Stimulated activated naive B cell treated with anti-CD40 and anti-IgM and Interleukin-4, amounts not matched to agents 10 μg/mL and 1 μg/mL and 100 μg/mL, for 72 hours (primary cell): ENCODE results near the gene NCKAP5.

Experiments
- ATAC-seq, 2 donors: fragments of 150-1000 bp; cut with Tn5 transposase; replicated peaks; 2 replicates each; pipeline ENCODE4 v1.10.0; 2021; ENCODE audit warnings: moderate library complexity in 1 of 2
- DNase-seq: peaks from one replicate; pipeline ENCODE4 v3.0.0; 2021
- H3K27ac Mint-ChIP-seq: one replicate; pipeline ENCODE4 v1.8.0; 2022; ENCODE audit warnings: mild to moderate bottlenecking, mixed read lengths
- H3K27me3 Mint-ChIP-seq, 2 donors: one replicate each; pipeline ENCODE4 v1.8.0; 2022; ENCODE audit warnings: mixed read lengths in 2 of 2
- H3K36me3 Mint-ChIP-seq, 2 donors: one replicate each; pipeline ENCODE4 v1.8.0; 2022; ENCODE audit warnings: mixed read lengths in 2 of 2, mild to moderate bottlenecking in 1 of 2
- H3K4me1 Mint-ChIP-seq, 2 donors: one replicate each; pipeline ENCODE4 v1.8.0; 2022; ENCODE audit warnings: mixed read lengths in 2 of 2, mild to moderate bottlenecking in 1 of 2
- H3K4me3 Mint-ChIP-seq, 2 donors: one replicate each; pipeline ENCODE4 v1.8.0; 2022; ENCODE audit warnings: mild to moderate bottlenecking in 2 of 2, mixed read lengths in 2 of 2, moderate library complexity in 1 of 2
- H3K9me3 Mint-ChIP-seq, 2 donors: one replicate each; pipeline ENCODE4 v1.8.0; 2022; ENCODE audit warnings: mixed read lengths in 2 of 2, mild to moderate bottlenecking in 1 of 2

The NCKAP5 gene

GRCh38 chr2:133194777-133195335, 373.4 kb downstream of the NCKAP5 start:
- no peaks in the 10 kb centered on the region for H3K27me3 Mint-ChIP-seq
- H3K36me3 Mint-ChIP-seq, result no peaks in the 10 kb centered on the region
- DNase-seq (no peak), ATAC-seq (no peak)
- H3K9me3 Mint-ChIP-seq, result peaks cover 0 to 10% of the 10 kb centered on the region in 2 donors
- H3K4me3 Mint-ChIP-seq, result no peak overlapping the region
- no peak overlapping the region for H3K27ac Mint-ChIP-seq
- H3K4me1 Mint-ChIP-seq, result no peaks in the 10 kb centered on the region

- peaks cover 0 to 10% of the 10 kb centered on the region in 2 donors for H3K9me3 Mint-ChIP-seq
These were observed 374.0 kb downstream of the NCKAP5 start for GRCh38 chr2:133194362-133194655.

GRCh38 chr2:133193544-133194361, 374.5 kb downstream of the NCKAP5 start:
- H3K9me3 Mint-ChIP-seq, result peaks cover 0 to 11% of the 10 kb centered on the region in 2 donors
- no peak overlapping the region for H3K4me3 Mint-ChIP-seq
- no peak for DNase-seq
- H3K27me3 Mint-ChIP-seq, result peaks cover 0 to 2% of the 10 kb centered on the region in 2 donors
- H3K36me3 Mint-ChIP-seq, result no peaks in the 10 kb centered on the region
- ATAC-seq, result no peak
- no peaks in the 10 kb centered on the region for H3K4me1 Mint-ChIP-seq
- H3K27ac Mint-ChIP-seq, result no peak overlapping the region

More at GRCh38 chr2:133194362-133194655, 374.0 kb downstream of the NCKAP5 start:
- Mint-ChIP-seq H3K36me3 (no peaks in the 10 kb centered on the region), H3K27ac (no peak overlapping the region), H3K4me1 (no peaks in the 10 kb centered on the region), H3K27me3 (no peaks in the 10 kb centered on the region), H3K4me3 (no peak overlapping the region)
- ATAC-seq (no peak), DNase-seq (no peak)

- no peak for DNase-seq
- H3K9me3 Mint-ChIP-seq, result peaks cover 6 to 11% of the 10 kb centered on the region in 2 donors
- no peaks in the 10 kb centered on the region for H3K36me3 Mint-ChIP-seq
These were observed 376.2 kb downstream of the NCKAP5 start for GRCh38 chr2:133192028-133192427.

DNA sequence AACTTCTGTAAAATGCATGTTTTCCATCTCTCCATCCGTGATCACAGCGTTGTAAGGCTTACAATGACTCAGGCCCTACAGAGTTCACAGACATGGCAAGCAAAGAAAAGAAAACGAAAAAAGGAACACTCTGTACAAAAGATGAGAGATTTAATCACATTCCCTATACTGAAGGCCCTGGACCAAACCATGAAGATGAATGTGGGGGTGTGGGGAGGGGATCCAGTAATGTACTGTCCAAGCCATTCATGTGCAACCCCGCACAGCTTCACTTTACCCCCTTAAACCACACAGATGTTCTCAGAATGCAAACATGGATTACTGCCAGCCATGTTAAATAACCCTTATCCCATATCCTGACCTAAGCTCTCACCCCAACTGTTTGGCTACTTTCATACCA, 391.1 kb downstream of the NCKAP5 start:
- peaks cover 4 to 14% of the 10 kb centered on the region in 2 donors for H3K27me3 Mint-ChIP-seq
- H3K36me3 Mint-ChIP-seq, result no peaks in the 10 kb centered on the region
- no peaks in the 10 kb centered on the region for H3K4me1 Mint-ChIP-seq
- DNase-seq, result no peak
- H3K9me3 Mint-ChIP-seq, result no peaks in the 10 kb centered on the region
- no peak overlapping the region for H3K27ac Mint-ChIP-seq
- no peak for ATAC-seq
- H3K4me3 Mint-ChIP-seq, result no peak overlapping the region

More at GRCh38 chr2:133192028-133192427, 376.2 kb downstream of the NCKAP5 start:
- ATAC-seq, result no peak
- no peak overlapping the region for H3K4me3 Mint-ChIP-seq
- peaks cover 0 to 9% of the 10 kb centered on the region in 2 donors for H3K27me3 Mint-ChIP-seq
- H3K27ac Mint-ChIP-seq, result no peak overlapping the region
- H3K4me1 Mint-ChIP-seq, result no peaks in the 10 kb centered on the region

DNA sequence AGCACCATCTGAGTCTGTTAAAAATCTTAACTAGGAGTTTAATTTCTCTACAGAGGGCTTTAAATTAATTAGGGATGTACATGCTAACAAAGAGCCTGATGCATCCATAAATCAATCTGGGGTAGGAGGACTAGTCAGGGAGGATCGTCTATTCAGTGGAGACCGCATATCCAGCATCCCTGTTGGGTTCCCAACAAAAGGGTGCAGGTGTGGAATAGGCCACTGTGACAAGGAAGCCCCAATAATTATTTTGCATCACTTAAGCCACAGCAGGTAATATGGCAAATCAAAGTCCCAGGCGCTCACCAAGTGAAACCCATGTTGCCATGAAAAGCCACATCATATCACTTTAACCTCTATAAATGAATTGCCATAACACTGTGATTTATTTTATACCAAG, 392.3 kb downstream of the NCKAP5 start:
- ATAC-seq (no peak), DNase-seq (no peak)
- Mint-ChIP-seq H3K9me3 (no peaks in the 10 kb centered on the region), H3K4me3 (no peak overlapping the region), H3K4me1 (no peaks in the 10 kb centered on the region), H3K27me3 (peaks cover 4 to 14% of the 10 kb centered on the region in 2 donors), H3K27ac (no peak overlapping the region), H3K36me3 (no peaks in the 10 kb centered on the region)

GRCh38 chr2:133173224-133173623, 395.0 kb downstream of the NCKAP5 start:
- Mint-ChIP-seq H3K4me3 (no peak overlapping the region), H3K9me3 (no peaks in the 10 kb centered on the region), H3K27me3 (peaks cover 4 to 26% of the 10 kb centered on the region in 2 donors), H3K36me3 (no peaks in the 10 kb centered on the region), H3K4me1 (no peaks in the 10 kb centered on the region), H3K27ac (no peak overlapping the region)
- ATAC-seq (no peak), DNase-seq (no peak)

DNA sequence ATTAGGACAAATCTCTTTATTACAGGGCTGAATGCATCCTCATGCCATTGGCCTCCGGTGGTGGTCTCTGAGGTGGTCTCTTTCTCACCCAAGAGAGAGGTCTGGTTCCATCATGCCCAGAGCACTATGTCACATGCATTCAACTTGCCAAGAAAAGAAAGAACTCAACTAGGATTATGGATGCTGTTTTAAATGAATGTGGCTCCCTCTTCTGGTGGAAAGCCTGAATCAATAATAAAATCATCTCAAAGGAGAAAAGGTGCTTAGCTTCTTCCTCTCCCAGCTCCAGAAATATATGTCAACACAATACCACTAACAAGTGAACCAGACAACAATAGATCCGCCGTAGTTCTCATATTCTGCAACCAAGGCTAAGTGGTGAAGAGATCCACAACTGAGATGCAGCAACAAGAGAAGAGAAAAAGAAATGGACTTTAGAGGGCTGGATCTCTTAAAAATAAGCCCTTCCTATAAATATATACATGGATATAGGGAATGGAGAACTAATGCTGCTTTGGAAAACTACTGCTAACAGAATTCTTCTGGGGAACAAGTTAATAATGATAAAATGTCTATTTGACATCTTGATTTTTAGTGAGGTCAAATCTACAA, 396.8 kb downstream of the NCKAP5 start:
- no peaks in the 10 kb centered on the region for H3K9me3 Mint-ChIP-seq
- peaks cover 0 to 18% of the 10 kb centered on the region in 2 donors for H3K27me3 Mint-ChIP-seq
- H3K27ac Mint-ChIP-seq, result no peak overlapping the region
- ATAC-seq (peak in 1 of 2 donors; percentile 25), DNase-seq (no peak)
- H3K4me1 Mint-ChIP-seq, result no peaks in the 10 kb centered on the region
- no peaks in the 10 kb centered on the region for H3K36me3 Mint-ChIP-seq
- no peak overlapping the region for H3K4me3 Mint-ChIP-seq

GRCh38 chr2:133169274-133169912, 398.9 kb downstream of the NCKAP5 start:
- Mint-ChIP-seq H3K4me3 (no peak overlapping the region), H3K9me3 (no peaks in the 10 kb centered on the region), H3K27ac (no peak overlapping the region), H3K36me3 (no peaks in the 10 kb centered on the region), H3K4me1 (no peaks in the 10 kb centered on the region), H3K27me3 (peaks cover 0 to 13% of the 10 kb centered on the region in 2 donors)
- DNase-seq (no peak), ATAC-seq (no peak)

DNA sequence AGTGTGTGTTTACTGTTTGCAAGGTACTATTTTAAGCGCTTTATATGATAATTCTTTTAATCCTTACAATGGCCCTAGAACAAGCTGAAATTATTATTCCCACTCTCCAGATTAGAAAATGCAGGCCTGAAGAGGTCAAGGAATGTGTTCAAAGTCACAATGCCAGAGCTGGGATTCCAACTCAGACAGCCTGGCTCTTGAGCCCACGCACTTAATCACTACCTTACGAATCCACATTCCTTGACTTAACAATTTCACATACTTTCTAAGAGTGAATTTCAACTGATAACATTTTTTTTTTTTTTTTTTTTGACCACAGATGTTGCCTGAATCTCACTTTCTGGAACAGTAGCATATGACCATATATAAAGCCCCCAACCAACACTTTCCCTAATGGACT, 400.3 kb downstream of the NCKAP5 start:
- no peaks in the 10 kb centered on the region for H3K4me1 Mint-ChIP-seq
- no peak overlapping the region for H3K4me3 Mint-ChIP-seq
- no peaks in the 10 kb centered on the region for H3K36me3 Mint-ChIP-seq
- no peak for ATAC-seq
- no peak for DNase-seq
- no peaks in the 10 kb centered on the region for H3K9me3 Mint-ChIP-seq
- H3K27ac Mint-ChIP-seq, result no peak overlapping the region
- peaks cover 0 to 13% of the 10 kb centered on the region in 2 donors for H3K27me3 Mint-ChIP-seq

GRCh38 chr2:133167223-133167622, 401.0 kb downstream of the NCKAP5 start:
- ATAC-seq, result no peak
- H3K36me3 Mint-ChIP-seq, result no peaks in the 10 kb centered on the region

GRCh38 chr2:133166031-133166430, 402.2 kb downstream of the NCKAP5 start:
- ATAC-seq, result no peak
- H3K4me1 Mint-ChIP-seq, result no peaks in the 10 kb centered on the region

More at GRCh38 chr2:133167223-133167622, 401.0 kb downstream of the NCKAP5 start:
- no peak for DNase-seq
- peaks cover 0 to 13% of the 10 kb centered on the region in 2 donors for H3K27me3 Mint-ChIP-seq
- no peaks in the 10 kb centered on the region for H3K9me3 Mint-ChIP-seq
- H3K4me3 Mint-ChIP-seq, result no peak overlapping the region
- no peaks in the 10 kb centered on the region for H3K4me1 Mint-ChIP-seq
- H3K27ac Mint-ChIP-seq, result no peak overlapping the region

GRCh38 chr2:133163111-133163510, 405.2 kb downstream of the NCKAP5 start:
- ATAC-seq, result no peak
- Mint-ChIP-seq H3K9me3 (no peaks in the 10 kb centered on the region), H3K27me3 (no peaks in the 10 kb centered on the region), H3K27ac (no peak overlapping the region), H3K4me3 (no peak overlapping the region), H3K36me3 (no peaks in the 10 kb centered on the region), H3K4me1 (no peaks in the 10 kb centered on the region)
- DNase-seq, result no peak

More at GRCh38 chr2:133166031-133166430, 402.2 kb downstream of the NCKAP5 start:
- Mint-ChIP-seq H3K9me3 (no peaks in the 10 kb centered on the region), H3K4me3 (no peak overlapping the region), H3K36me3 (no peaks in the 10 kb centered on the region), H3K27me3 (peaks cover 0 to 13% of the 10 kb centered on the region in 2 donors), H3K27ac (no peak overlapping the region)
- DNase-seq, result no peak

- no peak for DNase-seq
- no peak overlapping the region for H3K4me3 Mint-ChIP-seq
- H3K27ac Mint-ChIP-seq, result no peak overlapping the region
- H3K27me3 Mint-ChIP-seq, result no peaks in the 10 kb centered on the region
- no peaks in the 10 kb centered on the region for H3K36me3 Mint-ChIP-seq
- peaks cover 0 to 2% of the 10 kb centered on the region in 2 donors for H3K9me3 Mint-ChIP-seq
- H3K4me1 Mint-ChIP-seq, result no peaks in the 10 kb centered on the region
- no peak for ATAC-seq
These were observed 409.8 kb downstream of the NCKAP5 start for GRCh38 chr2:133158442-133158841.
